Large intestine (tissue), 3 donors: ENCODE measurements around the gene ITGA6. TPM values are rescaled to one million over a fixed set of nuclear protein-coding genes. Genes with fewer than 3 reads are reported as not detected.
A peak's percentile ranks its signal among the peaks of the same experiment; 100 is the strongest.
"Not testable (repeated sequence)": the region's sequence is repeated elsewhere in the genome, so short reads cannot be mapped to it uniquely, and the experiment has no call there.

ENCODE experiments used
- DNase-seq, 2 donors: peaks; one replicate each; pipeline versions ENCODE4 v3.0.0 to v3.0.0-alpha.2; 2013
- H3K27ac ChIP-seq: one replicate; pipeline ENCODE4 v1.5.1; 2013; ENCODE audit warnings: low read length
- H3K27me3 ChIP-seq: 2 replicates; pipeline ENCODE4 v1.6.1; 2013; ENCODE audit warnings: low read length; ENCODE audit not compliant: control insufficient read depth, insufficient read depth
- H3K36me3 ChIP-seq: 2 replicates; pipeline ENCODE4 v1.6.1; 2013; ENCODE audit warnings: low read length; ENCODE audit not compliant: control insufficient read depth, insufficient read depth
- H3K4me1 ChIP-seq: one replicate; pipeline ENCODE4 v1.6.1; 2013; ENCODE audit warnings: low read length; ENCODE audit not compliant: control insufficient read depth, insufficient read depth
- H3K4me3 ChIP-seq: one replicate; pipeline ENCODE4 v1.5.1; 2013; ENCODE audit warnings: low read length
- H3K9me3 ChIP-seq: one replicate; pipeline ENCODE4 v1.6.1; 2013; ENCODE audit warnings: mild to moderate bottlenecking, low read depth, low read length, moderate library complexity; ENCODE audit not compliant: control insufficient read depth
- WGBS: methylation state at CpG from one replicate; pipeline ENCODE4 v1.1.5; 2013; ENCODE audit warnings: low lambda C conversion rate; ENCODE audit not compliant: insufficient coverage; 5-methylcytosine and 5-hydroxymethylcytosine counted together
- polyA plus RNA-seq: library from polyadenylated mRNA; unstranded; fragments of 120-200 nt; gene quantifications from one replicate; pipeline ENCODE4 v1.2.1, GENCODE V29; 2013

ITGA6 gene
- polyA plus RNA-seq, 1 donor, result 75.8 TPM

DNA sequence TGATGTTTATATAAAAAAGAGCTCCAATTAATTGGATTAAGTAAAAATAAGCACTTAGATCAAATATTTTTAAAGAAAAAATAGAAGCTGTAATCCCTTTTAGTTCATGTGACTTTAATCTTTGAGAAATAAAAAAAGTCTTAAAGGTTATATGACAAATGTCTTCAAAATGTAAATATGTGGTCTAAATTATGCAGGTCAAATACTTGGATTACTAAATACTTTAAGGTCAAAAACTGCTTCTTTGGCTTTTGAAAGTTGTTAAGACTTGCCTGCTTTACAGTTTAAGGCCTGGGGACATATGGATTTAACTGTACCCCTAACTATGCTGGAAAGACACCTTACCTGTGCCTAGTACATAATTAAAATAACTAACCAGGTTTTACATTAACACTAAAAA, 113.0 kb downstream of the ITGA6 start:
- no peaks in the 10 kb centered on the region for H3K4me1 ChIP-seq
- H3K27ac ChIP-seq, result no peak overlapping the region
- peaks cover 17% of the 10 kb centered on the region for H3K9me3 ChIP-seq
- DNase-seq, result no peak
- H3K36me3 ChIP-seq, result no peaks in the 10 kb centered on the region
- H3K4me3 ChIP-seq, result no peak overlapping the region
- H3K27me3 ChIP-seq, result no peaks in the 10 kb centered on the region

DNA sequence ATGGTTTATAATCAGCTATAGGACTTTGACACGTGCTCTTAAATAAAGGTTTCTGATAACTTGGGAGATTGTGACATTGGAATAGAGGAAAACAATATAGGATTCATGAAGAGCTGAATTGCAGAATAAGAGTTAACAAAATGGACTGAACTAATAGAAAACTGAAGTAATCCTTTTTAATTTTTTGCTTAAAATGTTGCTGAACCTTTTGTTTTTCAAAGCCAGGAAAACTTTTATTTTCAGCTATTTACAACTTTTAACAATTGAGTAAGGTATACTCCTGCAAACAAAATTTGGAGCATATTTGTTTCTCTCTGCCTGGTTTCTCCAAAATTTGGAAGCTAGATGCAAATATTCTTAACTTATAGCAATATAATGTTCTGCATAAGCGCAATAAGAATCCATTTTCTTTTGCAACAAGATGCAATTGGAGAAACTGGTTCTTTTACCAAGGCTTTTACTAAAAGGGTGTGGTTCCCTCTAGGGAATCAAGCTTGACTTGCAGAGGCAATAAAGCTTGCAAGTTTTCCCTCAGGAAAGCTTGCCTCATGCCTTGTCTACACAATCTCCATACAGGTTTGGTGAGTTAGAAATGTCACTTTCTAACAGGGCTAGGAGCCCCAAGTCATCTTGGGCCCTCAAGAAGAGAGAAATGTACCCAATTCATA, 118.2 kb downstream of the ITGA6 start:
- 75% methylated on average over 1 of the region's 2 CpGs for WGBS
- no peak for DNase-seq
- Histone ChIP-seq H3K4me3 (no peak overlapping the region), H3K36me3 (no peaks in the 10 kb centered on the region), H3K27ac (no peak overlapping the region), H3K4me1 (no peaks in the 10 kb centered on the region), H3K27me3 (no peaks in the 10 kb centered on the region), H3K9me3 (peaks cover 5% of the 10 kb centered on the region)

DNA sequence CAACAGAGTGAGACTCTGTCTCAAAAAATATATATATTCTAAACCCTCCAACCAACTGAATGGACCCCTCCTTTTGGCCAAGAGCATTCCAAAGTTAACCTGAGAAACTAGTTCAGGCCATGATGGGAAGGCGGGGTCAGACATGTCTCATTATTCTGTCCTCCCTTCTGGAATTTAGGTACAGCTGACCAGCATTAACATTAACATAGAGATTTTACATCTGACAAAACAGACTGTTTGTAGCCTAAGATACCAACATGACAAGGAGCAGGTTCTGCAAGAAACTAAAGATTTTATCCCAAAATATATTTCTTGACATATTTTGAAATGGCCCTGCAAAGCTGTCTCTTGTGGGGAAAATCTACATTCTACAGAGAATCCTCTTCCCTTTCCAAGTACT, 121.7 kb downstream of the ITGA6 start:
- peaks cover 6% of the 10 kb centered on the region for H3K4me1 ChIP-seq
- no peak overlapping the region for H3K4me3 ChIP-seq
- H3K9me3 ChIP-seq, result peaks cover 5% of the 10 kb centered on the region
- DNase-seq, result no peak
- no peaks in the 10 kb centered on the region for H3K27me3 ChIP-seq
- no peak overlapping the region for H3K27ac ChIP-seq
- no peaks in the 10 kb centered on the region for H3K36me3 ChIP-seq
- WGBS, result no CpG with 5 or more reads among the region's 1 CpG

DNA sequence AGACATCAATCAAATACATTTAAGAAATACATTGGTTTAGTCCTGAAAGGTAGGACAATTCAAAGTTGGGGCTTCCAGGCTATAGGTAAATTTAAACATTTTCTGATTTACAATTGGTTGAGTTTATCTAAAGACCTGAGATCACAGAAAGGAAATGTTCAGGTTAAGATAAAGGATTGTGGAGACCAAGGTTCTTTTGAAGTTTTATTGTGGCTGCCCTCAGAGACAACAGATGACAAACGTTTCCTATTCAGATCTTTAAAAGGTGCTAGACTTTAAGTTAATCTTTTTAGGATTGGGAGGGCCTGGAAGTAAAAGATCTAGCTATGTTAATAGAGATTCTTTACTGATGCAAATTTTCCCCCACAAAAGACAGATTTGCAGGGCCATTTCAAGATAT, 122.4 kb downstream of the ITGA6 start:
- H3K27ac ChIP-seq, H3K9me3 ChIP-seq, H3K4me3 ChIP-seq, H3K27me3 ChIP-seq, DNase-seq, H3K4me1 ChIP-seq, H3K36me3 ChIP-seq: not testable (repeated sequence)
- 0% methylated on average over 1 of the region's 1 CpG for WGBS

DNA sequence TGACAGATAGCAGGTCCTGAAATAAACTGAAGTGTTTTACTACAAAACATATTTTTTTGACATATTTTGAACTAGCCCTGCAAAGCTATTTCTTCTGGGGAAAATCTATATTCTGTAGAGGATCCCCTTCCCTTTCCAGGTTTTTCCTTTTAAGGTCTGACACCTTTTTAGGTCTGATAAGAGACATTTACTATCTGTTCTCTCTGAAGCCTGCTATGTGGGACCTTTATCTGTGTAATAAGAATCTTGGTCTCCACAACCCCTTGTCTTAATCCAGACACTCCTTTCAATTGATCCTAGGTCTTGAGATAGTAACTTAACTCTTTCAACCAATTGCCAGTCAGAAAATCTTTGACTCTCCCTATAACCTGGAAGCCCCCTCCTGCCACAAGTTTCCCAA, 123.0 kb downstream of the ITGA6 start:
- Histone ChIP-seq H3K4me3 (no peak overlapping the region), H3K36me3 (no peaks in the 10 kb centered on the region), H3K4me1 (peaks cover 6% of the 10 kb centered on the region), H3K27me3 (no peaks in the 10 kb centered on the region), H3K9me3 (peaks cover 5% of the 10 kb centered on the region), H3K27ac (no peak overlapping the region)
- DNase-seq, result no peak

DNA sequence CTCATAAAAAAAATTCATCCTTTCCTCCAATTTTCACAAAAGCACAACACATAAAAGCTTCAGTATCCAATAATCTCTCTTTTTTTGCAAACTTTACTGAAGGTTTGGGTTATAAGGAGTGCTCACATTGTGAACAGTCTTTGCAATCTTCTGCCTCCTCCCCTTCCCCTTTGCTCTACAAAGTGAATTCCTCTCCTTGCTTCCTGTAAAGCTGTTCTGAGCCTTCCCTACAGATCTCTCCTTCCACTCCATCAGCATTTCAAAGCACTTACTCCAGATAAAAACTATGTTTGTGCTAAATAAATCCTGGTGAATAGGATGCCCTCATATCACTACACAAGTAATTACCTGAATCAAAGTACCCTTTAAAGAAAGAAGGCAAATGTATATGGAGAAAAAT, 123.9 kb downstream of the ITGA6 start:
- H3K27me3 ChIP-seq, result no peaks in the 10 kb centered on the region
- no peak overlapping the region for H3K27ac ChIP-seq
- peak in 1 of 2 donors; percentile 32 for DNase-seq
- H3K4me3 ChIP-seq, result no peak overlapping the region
- no peaks in the 10 kb centered on the region for H3K36me3 ChIP-seq
- H3K9me3 ChIP-seq, result peaks cover 5% of the 10 kb centered on the region
- peaks cover 6% of the 10 kb centered on the region for H3K4me1 ChIP-seq

DNA sequence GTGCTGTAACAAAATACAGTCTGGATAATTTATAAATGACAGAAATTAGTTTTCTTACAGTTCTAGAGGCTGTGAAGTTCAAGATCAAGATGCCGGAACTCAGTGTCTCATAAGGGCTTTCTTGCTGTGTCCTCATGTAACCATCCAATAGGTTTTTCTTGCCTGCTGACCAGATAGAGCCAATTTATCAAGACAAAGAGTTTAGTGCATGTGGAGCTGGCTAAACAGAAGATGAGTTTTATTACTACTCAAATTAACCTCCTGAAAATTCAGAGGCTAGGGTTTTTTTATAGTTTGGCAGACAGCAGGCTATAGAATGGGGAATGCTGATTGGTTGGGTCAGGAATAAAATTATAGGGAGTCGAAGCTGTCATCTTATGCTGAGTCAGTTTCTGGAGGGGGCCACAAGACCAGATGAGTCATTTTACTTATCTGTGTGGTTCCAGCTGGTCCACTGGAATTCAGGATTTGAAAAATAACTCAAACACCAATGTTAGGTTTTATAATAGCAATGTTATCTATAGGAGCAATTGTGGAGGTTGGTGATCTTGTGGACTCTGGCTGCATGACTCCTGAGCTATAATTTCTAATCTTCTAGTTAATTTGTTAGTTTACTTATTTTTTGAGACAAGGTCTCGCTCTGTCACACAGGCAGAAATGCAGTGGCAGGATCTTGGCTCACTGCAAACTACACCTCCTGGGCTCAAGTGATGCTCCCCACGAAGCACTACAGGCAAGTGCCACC, 125.3 kb downstream of the ITGA6 start:
- peaks cover 9% of the 10 kb centered on the region for H3K4me1 ChIP-seq
- DNase-seq, result peak; percentile 55 to 78
- no peaks in the 10 kb centered on the region for H3K27me3 ChIP-seq
- no peak overlapping the region for H3K4me3 ChIP-seq
- peak overlapping the region; percentile 66 for H3K27ac ChIP-seq
- 80% methylated on average over 1 of the region's 4 CpGs for WGBS
- H3K36me3 ChIP-seq, result no peaks in the 10 kb centered on the region
- peaks cover 5% of the 10 kb centered on the region for H3K9me3 ChIP-seq

DNA sequence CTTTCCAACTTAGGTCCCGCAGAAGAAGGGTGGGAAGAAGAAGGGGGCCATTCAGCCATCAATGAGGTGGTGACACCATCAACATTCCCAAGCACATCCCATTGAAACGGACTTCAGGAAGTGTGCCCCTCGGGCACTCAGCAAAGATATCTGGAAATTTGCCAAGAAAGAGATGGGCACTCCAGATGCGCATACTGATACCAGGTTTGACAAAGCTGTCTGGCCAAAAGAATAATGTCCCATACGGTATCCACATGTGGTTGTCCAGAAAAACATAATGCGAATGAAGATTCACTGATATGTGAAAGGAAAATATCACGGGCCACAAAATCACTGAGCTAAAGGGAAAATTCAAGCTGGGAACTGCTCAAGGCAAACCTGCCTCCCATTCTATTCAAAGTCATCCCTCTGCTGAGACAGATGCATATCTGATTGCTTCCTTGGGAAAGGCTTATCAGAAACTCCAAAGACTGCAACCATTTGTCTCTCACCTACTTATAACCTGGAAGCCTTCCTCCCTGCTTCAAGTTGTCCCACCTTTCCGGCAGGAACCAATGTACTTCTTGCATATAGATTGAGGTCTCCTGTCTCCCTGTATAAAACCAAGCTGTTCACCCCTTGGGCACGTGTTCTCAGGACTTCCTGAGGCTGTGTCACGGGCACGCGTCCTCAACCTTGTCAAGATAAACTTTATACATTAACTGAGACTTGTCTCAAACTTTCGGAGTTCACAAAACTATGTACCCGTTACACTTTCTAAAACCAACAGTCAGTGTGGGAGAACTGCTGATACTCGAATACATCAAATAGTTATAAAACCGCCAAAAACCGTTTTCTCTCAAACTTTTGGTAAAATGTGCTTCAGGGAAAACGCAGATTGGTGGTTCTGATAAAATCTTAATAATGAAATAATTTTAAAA, 127.2 kb downstream of the ITGA6 start:
- whole genome bisulfite sequencing, result 53% methylated on average over 9 of the region's 18 CpGs
- H3K27ac ChIP-seq, result no peak overlapping the region
- peak in 1 of 2 donors; percentile 39 for DNase-seq

DNA sequence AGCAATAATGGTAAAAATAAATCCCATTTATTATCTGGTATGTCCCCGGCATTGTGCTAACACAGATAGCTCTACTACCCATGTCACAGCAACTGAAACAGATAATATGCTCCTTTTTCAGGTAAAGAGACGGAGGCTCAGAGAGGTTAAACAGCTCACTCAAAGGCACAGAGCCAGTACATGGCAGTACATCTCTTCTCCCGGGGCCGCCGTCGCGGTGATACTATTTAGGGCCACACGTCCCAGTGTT, 127.8 kb downstream of the ITGA6 start:
- Histone ChIP-seq H3K4me1 (peaks cover 16% of the 10 kb centered on the region), H3K4me3 (peak overlapping the region; percentile 88), H3K36me3 (no peaks in the 10 kb centered on the region), H3K27me3 (no peaks in the 10 kb centered on the region), H3K27ac (peak overlapping the region; percentile 82), H3K9me3 (no peaks in the 10 kb centered on the region)
- no CpG with 5 or more reads among the region's 8 CpGs for WGBS
- DNase-seq, result no peak

More for the DNA sequence above, 127.2 kb downstream of the ITGA6 start:
- Histone ChIP-seq H3K36me3 (no peaks in the 10 kb centered on the region), H3K4me3 (peak overlapping the region; percentile 88), H3K9me3 (no peaks in the 10 kb centered on the region), H3K27me3 (no peaks in the 10 kb centered on the region), H3K4me1 (peaks cover 16% of the 10 kb centered on the region)
